Stimulated activated CD8-positive, alpha-beta memory T cell treated with anti-CD3 and anti-CD28 coated beads, Interleukin-4, amount 100 ng/mL, for 24 hours (primary cell): ENCODE measurements around the gene CD34.
"Not testable (repeated sequence)": the region's sequence is repeated elsewhere in the genome, so short reads cannot be mapped to it uniquely, and the experiment has no call there.

Experiments used
- DNase-seq: peaks from one replicate; pipeline ENCODE4 v3.0.0-alpha.2; 2020; ENCODE audit warnings: low read depth

Gene CD34

DNA sequence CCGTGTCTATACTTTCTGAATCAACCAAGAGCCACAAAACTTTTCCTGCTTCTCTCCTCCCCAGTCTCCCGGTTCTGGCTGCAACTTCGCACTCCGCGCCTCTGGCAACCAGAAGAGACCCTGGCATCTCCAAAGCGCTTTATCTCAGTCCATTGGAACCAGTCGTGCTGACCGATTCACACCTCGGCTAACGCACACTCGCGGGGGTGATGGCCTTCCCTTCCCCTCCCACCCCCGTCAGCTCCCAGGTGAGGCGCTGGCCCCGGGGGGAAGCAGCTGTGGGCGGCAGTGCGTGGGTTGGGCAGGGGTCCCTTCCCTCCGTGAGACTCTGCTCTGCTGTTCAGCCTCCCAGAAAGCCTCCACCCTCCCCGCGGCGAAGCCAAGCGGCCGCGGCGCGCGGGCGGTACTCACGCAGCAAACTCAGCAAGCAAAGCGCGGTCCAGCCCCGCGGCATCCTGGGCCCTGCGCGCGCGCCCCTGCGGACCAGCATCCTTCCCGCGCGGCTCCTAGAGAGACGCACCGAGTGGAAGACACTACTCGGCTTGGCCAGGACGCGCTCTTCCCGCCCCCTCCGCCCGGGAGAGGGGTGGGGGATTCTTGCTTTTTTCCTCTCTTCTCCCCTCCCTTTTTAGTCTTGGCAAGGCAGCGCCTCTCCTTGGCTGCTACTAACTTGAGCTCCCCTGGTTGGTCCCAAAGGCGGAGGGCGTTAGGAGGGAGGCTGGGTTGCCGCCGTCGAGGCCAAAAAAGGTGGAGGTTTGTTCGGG, at the start of gene CD34:
CD34 (minus strand) TSS at position 535 of the 764 bp plus-strand sequence; CDS start at position 490, 45 bp downstream.
- no peak for DNase-seq

- DNase-seq, result no peak
Observed at GRCh38 chr1:207960346-207960745, 49.4 kb upstream of the CD34 start.

- DNase-seq, result no peak
Observed at GRCh38 chr1:207959910-207960309, 49.0 kb upstream of the CD34 start.

GRCh38 chr1:207959141-207959825, 48.4 kb upstream of the CD34 start:
- peak; percentile 3 for DNase-seq

DNA sequence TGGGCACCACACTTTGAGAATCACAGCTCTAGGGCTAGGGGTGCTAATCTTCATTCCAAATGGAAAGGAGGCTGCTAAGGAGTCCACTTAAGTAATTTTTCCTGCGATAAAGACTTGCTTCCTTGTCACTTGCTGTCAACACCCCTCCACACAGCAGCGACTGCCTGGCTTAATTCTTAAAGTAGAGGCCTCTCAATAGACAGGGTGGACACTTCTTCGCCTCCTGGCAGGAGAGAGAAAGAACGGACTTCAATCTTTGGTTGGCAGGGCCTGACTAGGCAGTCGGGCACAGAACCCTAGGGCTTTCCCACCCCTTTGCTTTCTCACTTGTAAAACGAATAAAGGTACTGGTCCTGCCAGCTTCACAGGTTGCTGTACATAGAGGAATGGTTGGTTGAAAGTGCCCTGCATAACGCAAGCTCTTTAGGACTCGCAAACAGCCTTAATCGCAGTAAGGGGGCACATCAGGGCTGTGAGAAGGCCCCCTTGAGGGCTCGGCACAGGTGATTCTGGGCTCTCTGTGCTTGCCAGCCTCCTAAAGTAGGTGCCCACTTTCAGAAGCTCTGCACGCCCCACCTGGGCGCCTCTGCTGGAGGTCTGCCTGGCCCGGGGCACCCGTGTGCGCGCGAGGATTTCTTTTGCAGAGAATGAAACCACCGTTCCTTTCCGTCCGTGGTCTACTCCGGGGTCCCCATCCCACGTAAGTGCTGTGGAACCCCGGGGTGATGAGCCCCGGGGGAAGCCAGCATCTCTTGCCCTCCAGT, 47.6 kb upstream of the CD34 start:
- DNase-seq, result no peak

DNA sequence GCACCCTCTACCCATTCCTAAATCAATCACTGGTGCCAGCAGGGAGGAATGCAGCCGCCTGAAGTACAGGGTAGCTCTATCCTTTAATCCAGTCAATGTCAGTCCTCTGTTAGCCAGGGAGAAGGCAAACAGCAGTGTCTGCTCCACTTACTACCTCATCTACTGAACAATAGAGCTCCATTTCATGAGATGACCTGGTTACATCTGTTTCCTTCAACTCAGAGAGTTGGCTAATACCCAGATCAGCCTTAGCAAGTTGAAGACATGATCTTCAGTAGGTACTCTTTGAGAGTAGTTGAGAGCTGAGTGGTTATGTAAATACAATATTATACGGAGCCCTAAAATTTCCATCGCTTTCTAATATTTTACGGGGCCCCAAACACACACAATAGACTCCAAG, 46.1 kb upstream of the CD34 start:
- no peak for DNase-seq

- DNase-seq, result no peak
Observed at GRCh38 chr1:207954104-207954503, 43.2 kb upstream of the CD34 start.

DNA sequence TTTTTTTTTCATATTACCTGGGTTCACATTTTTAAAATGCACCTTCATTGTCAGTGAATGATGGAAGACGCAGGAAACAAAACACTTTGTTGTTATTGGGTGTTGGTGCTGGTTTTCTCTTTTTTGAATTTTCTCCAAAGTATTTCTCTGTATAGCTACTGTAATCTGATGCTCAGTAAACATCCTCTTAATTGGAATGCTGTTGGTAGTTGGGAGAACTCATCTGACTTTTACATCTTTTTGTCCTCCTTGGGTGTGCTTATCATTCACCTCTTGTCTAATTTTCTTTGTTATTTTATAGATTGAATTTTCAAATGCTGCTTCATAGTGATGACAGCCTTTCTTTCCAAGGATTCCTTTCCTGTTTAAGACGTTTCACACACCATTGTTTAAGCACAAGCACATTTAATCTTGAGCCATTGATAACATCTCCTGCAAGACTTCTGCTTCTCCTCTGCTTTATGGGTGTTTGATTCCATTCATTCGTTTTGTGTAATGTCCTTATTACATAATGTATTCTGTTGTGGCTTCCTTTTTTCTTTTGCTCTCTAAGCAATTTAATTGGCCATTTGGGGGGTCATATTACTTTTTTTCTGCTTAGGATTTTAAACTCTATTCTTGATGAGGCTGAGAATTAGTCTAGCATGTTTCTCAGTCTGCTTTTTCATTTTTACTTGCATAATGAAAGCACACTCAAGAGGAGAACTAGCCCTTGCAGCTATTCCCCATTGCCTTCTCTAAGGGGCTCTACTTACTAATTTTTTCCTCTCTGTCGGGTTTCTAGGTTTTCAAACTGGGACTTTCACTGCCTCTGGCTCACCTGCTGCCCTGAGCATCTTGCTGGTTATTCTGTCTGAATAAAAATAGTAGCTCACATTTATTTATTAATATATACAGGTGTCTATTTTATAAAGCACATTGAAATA, 42.0 kb upstream of the CD34 start:
- DNase-seq, result no peak

DNA sequence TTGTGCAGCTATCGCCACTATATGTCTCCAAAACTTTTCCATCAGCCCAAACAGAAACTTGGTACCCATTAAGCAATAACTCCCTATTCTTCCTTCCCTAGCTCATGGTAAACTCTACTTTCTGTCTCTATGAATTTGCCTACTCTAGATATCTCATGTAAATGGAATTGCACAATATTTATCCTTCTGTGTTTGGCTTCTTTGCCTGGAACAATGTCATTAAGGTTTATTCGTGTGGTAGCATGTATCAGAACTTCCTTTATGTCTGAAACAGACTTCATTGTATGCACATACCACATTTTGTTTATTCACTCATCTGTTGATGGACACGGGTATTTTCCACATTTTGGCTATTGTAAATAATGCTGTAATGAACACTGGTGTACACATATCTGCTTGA, 40.7 kb upstream of the CD34 start:
- no peak for DNase-seq

DNA sequence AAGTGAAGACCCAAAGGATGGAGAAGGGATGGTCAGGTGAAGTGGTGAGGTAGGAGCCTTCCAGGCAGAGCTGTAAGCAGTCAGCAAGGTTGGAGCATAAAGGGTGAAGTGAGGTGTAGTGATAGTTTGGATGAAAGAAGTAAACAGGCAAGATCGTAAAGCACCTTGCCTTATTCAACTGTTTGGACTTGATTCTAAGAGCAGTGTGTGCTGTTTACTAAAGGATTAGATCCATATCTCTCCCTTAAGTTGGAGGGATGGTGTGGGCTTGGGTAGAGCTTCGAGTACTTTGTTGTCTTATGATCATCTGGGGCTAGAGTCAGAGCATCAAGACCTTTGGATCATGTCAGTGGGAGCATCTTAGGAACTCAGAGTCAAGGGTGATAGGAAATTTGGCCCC, 39.8 kb upstream of the CD34 start:
- DNase-seq, result no peak

GRCh38 chr1:207949571-207950195, 38.8 kb upstream of the CD34 start:
- no peak for DNase-seq

DNA sequence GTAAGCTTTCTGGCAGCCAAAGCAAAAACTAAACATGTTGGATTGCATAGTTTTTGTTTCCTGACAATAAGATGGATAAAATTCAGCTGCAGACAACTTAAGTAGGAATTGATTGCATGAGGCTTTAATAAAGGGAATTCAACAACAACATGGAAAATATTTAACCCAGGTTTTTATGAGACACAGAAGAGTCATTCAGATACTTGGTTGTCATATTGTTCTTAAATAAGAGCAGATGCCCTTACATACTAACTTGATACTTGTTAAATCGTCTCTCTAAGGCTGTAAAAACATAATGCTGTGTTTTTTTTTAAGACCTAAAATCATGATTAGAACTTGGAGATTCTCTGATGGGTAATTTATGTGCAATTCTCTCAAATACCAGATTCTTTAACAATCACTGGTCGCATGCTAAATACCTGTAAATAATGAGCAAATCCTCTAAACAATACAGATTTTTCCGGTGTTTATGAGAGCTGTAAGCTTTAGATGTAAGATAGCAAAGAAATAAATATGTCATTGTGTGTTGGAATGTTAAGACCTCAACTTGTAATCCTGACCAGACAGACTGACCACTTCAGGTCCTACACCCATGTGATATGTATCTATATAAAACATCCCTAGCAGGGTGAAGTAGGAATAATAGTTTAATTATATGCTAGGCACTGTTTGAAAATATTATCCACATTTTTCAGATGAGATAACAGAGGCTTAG, 37.8 kb upstream of the CD34 start:
- no peak for DNase-seq

- no peak for DNase-seq
Observed at GRCh38 chr1:207946756-207947155, 35.8 kb upstream of the CD34 start.

- no peak for DNase-seq
Observed at GRCh38 chr1:207944571-207944970, 33.6 kb upstream of the CD34 start.

DNA sequence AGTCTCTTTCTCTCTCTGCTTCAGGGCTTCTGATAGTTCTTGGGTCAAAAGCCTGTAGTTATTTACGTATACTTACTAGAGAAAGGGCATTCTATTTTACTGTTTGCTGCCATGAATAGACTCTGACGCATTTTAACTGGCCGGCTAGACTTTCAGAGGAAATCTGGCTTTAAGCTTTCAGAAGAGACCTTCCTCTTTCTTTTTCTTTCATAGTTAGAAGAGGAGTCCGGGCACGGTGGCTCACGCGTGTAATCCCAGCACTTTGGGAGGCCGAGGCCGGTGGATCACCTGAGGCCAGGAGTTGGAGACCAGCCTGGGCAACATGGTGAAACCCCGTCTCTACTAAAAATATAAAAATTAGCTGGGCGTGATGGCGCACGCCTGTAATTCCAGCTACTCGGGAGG, 31.4 kb upstream of the CD34 start:
- DNase-seq, result not testable (repeated sequence)

DNA sequence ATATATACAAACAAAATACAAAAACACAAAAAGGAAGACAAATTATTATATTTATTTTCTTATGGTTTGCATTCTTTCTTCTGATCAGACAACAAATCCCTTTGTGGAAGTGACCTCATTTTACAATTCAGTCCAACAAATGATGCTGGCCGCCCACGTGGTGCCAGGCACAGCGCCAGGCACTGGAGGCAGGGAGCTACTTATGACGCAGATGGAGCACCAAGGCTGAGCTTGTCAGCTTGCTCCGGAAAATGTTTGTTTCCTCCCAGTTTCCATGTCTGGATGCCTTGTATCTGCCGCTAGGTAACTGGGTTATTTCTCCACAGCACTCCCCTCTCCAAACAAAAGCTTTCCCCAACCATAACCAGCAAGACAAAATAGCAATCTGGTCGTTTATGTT, 30.7 kb upstream of the CD34 start:
- DNase-seq, result no peak

DNA sequence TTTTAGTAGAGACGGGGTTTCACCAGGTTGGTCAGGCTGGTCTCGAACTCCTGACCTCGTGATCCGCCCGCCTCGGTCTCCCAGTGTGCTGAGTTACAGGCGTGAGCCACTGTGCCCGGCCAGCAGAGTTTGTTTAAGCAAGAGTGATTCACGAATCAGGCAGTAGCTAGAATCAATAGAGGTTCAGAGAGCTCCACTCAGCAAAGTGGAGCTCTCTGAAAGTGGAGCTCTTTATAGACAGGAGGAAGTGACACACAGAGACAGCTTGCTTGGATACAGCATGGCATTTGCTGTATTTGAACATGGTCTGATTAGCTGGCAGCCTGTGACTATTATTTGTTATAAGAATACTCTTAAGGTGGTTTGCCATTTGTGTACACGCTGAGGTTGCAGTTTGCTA, 27.1 kb upstream of the CD34 start:
- no peak for DNase-seq

DNA sequence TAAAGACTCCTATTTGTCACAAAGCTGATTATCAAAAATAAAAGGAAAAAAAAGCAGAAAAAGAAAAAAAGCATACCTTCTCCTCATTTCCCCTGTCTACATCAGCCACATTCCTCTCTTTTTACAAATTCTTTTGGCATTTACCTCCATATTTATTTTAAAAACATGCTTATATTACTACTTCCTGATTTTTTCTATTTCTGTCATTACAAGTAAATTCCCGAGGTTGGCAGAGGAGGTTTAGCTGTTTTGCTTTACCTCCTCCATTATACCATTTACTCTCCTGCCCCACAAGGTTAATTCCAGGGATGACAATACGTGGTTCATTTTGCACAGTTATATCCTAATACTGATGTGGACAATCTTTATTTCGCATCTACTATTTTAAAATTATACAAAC, 26.3 kb upstream of the CD34 start:
- no peak for DNase-seq

DNA sequence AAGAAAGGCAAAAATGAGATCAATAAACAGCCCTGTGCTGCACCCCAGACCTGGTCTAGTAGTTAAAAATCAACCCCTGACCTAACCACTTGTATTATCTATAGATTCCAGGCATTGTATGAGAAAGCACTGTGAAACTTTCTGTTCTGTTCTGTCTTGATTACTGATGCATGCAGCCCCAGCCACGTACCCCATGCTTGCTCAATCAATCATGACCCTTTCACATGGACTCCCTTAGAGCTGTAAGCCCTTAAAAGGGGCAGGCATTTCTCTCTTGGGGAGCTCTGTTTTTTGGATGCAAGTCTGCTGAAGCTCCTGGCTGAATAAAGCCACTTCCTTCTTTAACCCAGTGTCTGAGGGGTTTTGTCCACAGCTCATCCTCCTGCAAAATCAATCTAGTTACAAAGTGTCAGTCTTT, 24.2 kb upstream of the CD34 start:
- DNase-seq, result no peak

DNA sequence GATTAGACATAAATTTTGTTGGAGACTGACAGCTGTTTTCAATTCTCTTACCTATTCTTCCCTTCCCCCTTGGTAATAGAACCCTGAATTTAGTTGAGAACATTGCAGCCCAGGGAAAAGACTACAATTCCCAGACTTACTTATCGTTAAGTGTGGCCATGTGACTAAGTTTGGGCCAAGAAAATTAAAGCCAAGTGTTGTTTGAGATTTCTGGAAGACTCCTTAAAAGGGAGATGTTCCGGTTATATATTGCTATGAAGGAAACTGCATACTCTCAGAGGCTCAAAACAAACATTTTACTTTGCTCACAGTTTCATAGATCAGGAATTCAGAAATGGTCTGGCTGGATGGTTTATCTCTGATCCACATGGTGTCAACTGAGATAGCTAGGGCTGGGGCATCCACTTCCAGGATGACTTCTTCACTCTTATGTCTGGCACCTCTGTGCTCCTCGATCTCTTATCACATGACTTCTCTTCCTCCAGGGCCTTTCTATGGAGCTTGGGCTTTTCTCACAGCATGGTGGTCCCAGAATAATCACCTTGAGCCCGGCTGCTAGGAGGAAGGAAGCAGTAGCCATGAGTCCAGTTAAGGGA, 22.4 kb upstream of the CD34 start:
- no peak for DNase-seq
